ENCODE data around the gene GLUL. TPM values are rescaled to one million over a fixed set of nuclear protein-coding genes. Genes with fewer than 3 reads are reported as not detected.
A peak's percentile ranks its signal among the peaks of the same experiment; 100 is the strongest.

GLUL gene
- total RNA-seq, result 522 and 529 TPM in 2 replicates
- long read RNA-seq, full-length matches to known transcripts, result 1,370 of 1,521 reads
- long read RNA-seq, partial matches to known transcripts, result 108 of 1,521 reads
- long read RNA-seq, other reads (novel, unspliced or antisense), result 43 of 1,521 reads

- TF ChIP-seq CTCF (conservative IDR thresholded peaks at IDR 0.05), result peak; percentile 9
- peak; percentile 91 for DNase-seq (ENCODE audit: low read depth, low spot score)
- Mint-ChIP-seq H3K27ac (ENCODE audit: unreplicated experiment) (peak within 1 kb of the TSS; percentile 99), H3K4me1 (peaks cover 68% of the 10 kb centered on the region), H3K27me3 (ENCODE audit: low read depth) (peaks cover 2% of the 10 kb centered on the region), H3K36me3 (ENCODE audit: low read depth) (peaks cover 32% of the 10 kb centered on the region), H3K9me3 (no peaks in the 10 kb centered on the region), H3K4me3 (peak within 1 kb of the TSS; percentile 99)
Observed at GRCh38 chr1:182391362-182392049, at the start of gene GLUL. Gene GLUL, minus strand, starts transcription at chr1:182391790. Its CDS starts 3,053 bp downstream, at chr1:182388737.

- Mint-ChIP-seq H3K9me3 (peaks cover 2% of the 10 kb centered on the region), H3K27me3 (ENCODE audit: low read depth) (no peaks in the 10 kb centered on the region), H3K27ac (ENCODE audit: unreplicated experiment) (no peak overlapping the region), H3K36me3 (ENCODE audit: low read depth) (no peaks in the 10 kb centered on the region), H3K4me1 (no peaks in the 10 kb centered on the region), H3K4me3 (no peak overlapping the region)
- DNase-seq (ENCODE audit: low read depth, low spot score), result no peak
- no peak for TF ChIP-seq CTCF (conservative IDR thresholded peaks at IDR 0.05)
Observed at GRCh38 chr1:182438326-182438725, 46.7 kb upstream of the GLUL start.

GRCh38 chr1:182433580-182433979 lies 42.0 kb upstream of the GLUL start:
- TF ChIP-seq CTCF (conservative IDR thresholded peaks at IDR 0.05), result no peak

GRCh38 chr1:182431278-182431677 lies 39.7 kb upstream of the GLUL start:
- no peak overlapping the region for H3K4me3 Mint-ChIP-seq
- no peaks in the 10 kb centered on the region for H3K4me1 Mint-ChIP-seq
- H3K9me3 Mint-ChIP-seq, result no peaks in the 10 kb centered on the region
- H3K27me3 Mint-ChIP-seq (ENCODE audit: low read depth), result no peaks in the 10 kb centered on the region
- no peaks in the 10 kb centered on the region for H3K36me3 Mint-ChIP-seq (ENCODE audit: low read depth)
- H3K27ac Mint-ChIP-seq (ENCODE audit: unreplicated experiment), result no peak overlapping the region
- no peak for TF ChIP-seq CTCF (conservative IDR thresholded peaks at IDR 0.05)
- DNase-seq (ENCODE audit: low read depth, low spot score), result no peak

More at GRCh38 chr1:182433580-182433979, 42.0 kb upstream of the GLUL start:
- Mint-ChIP-seq H3K27me3 (ENCODE audit: low read depth) (no peaks in the 10 kb centered on the region), H3K36me3 (ENCODE audit: low read depth) (no peaks in the 10 kb centered on the region), H3K4me1 (no peaks in the 10 kb centered on the region), H3K27ac (ENCODE audit: unreplicated experiment) (no peak overlapping the region), H3K9me3 (peaks cover 2% of the 10 kb centered on the region), H3K4me3 (no peak overlapping the region)
- DNase-seq (ENCODE audit: low read depth, low spot score), result no peak

- no peak for DNase-seq (ENCODE audit: low read depth, low spot score)
- Mint-ChIP-seq H3K9me3 (no peaks in the 10 kb centered on the region), H3K36me3 (ENCODE audit: low read depth) (no peaks in the 10 kb centered on the region), H3K27me3 (ENCODE audit: low read depth) (no peaks in the 10 kb centered on the region), H3K4me3 (no peak overlapping the region), H3K27ac (ENCODE audit: unreplicated experiment) (no peak overlapping the region), H3K4me1 (no peaks in the 10 kb centered on the region)
- TF ChIP-seq CTCF (conservative IDR thresholded peaks at IDR 0.05), result no peak
Observed at GRCh38 chr1:182430263-182431068, 38.9 kb upstream of the GLUL start.
